Caco-2 (cell line): Measurements from ENCODE around the gene NT5E. TPM values are rescaled to one million over a fixed set of nuclear protein-coding genes. Genes with fewer than 3 reads are reported as not detected.
A peak's percentile ranks its signal among the peaks of the same experiment; 100 is the strongest.
"Not testable (repeated sequence)": the region's sequence is repeated elsewhere in the genome, so short reads cannot be mapped to it uniquely, and the experiment has no call there.

Experiments used
- BruUV-seq: library from RNA; stranded (reverse); fragments of 400-500 nt; replicated peaks from 2 replicates; lab custom pipeline; 2021; lab: Mats Ljungman, UMichigan
- CTCF ChIA-PET: fragments of 300-600 bp; sonication (Branson Sonifier 250); formaldehyde crosslinking; loops from one replicate; lab custom pipeline; 2022; ENCODE audit warnings: antibody characterized with exemption; lab: Charles Lee
- POLR2A ChIA-PET: fragments of 300-600 bp; sonication (Branson Sonifier 250); formaldehyde crosslinking; loops from one replicate; lab custom pipeline; 2022; ENCODE audit warnings: antibody characterized with exemption; lab: Charles Lee
- DNase-seq, 2 experiments: peaks; one replicate each; pipeline versions ENCODE4 v3.0.0 to v3.0.0-alpha.2; 2020 to 2022
- H3K27me3 ChIP-seq: replicated peaks from 2 replicates; pipeline ENCODE4 v1.6.0; 2011; ENCODE audit warnings: low read length; ENCODE audit not compliant: control insufficient read depth, insufficient read depth
- H3K36me3 ChIP-seq: 2 replicates; pipeline ENCODE4 v1.5.1; 2011; ENCODE audit warnings: low read length; ENCODE audit not compliant: control insufficient read depth, insufficient read depth
- H3K4me1 ChIP-seq: fragments of 250-450 bp; sonication (Bioruptor Pico); 2 replicates; pipeline ENCODE4 v1.5.1; 2020; ENCODE audit warnings: mild to moderate bottlenecking
- H3K4me3 ChIP-seq: 2 replicates; pipeline ENCODE4 v1.5.1; 2011; ENCODE audit warnings: low read depth, mild to moderate bottlenecking, control low read depth, low read length
- H3K9me3 ChIP-seq: fragments of 250-450 bp; sonication (Bioruptor Pico); 2 replicates; pipeline ENCODE4 v1.5.1; 2020; ENCODE audit warnings: mild to moderate bottlenecking, moderate library complexity
- H3K27ac Mint-ChIP-seq: one replicate; pipeline ENCODE4 v1.8.0; 2022; ENCODE audit warnings: mixed read lengths; ENCODE audit not compliant: unreplicated experiment
- H3K27me3 Mint-ChIP-seq: one replicate; pipeline ENCODE4 v1.8.0; 2022; ENCODE audit warnings: mixed read lengths; ENCODE audit not compliant: insufficient read depth, unreplicated experiment
- H3K36me3 Mint-ChIP-seq: one replicate; pipeline ENCODE4 v1.8.0; 2022; ENCODE audit warnings: mild to moderate bottlenecking, mixed read lengths; ENCODE audit not compliant: insufficient read depth, unreplicated experiment
- H3K4me1 Mint-ChIP-seq: one replicate; pipeline ENCODE4 v1.8.0; 2022; ENCODE audit warnings: low read depth, mixed read lengths; ENCODE audit not compliant: unreplicated experiment
- H3K4me3 Mint-ChIP-seq: one replicate; pipeline ENCODE4 v1.8.0; 2022; ENCODE audit warnings: mild to moderate bottlenecking, moderate library complexity, mixed read lengths; ENCODE audit not compliant: unreplicated experiment
- H3K9me3 Mint-ChIP-seq: one replicate; pipeline ENCODE4 v1.8.0; 2022; ENCODE audit warnings: mixed read lengths; ENCODE audit not compliant: unreplicated experiment
- intact Hi-C: fragments of 100-400 bp; cut with micrococcal nuclease; formaldehyde crosslinking; loops from one replicate; pipeline ENCODE4 v1.10.0; 2022; ENCODE audit not compliant: unreplicated experiment
- total RNA-seq: library from RNA; stranded (reverse); gene quantifications from 2 replicates; pipeline ENCODE4 v1.2.3, GENCODE V29; 2022
- TF ChIP-seq, protein P1 (sequence below), 2 experiments: fragments of 200-600 bp in 1 of 2; IDR thresholded peaks; 1 replicate in 1 of 2; 2 replicates in 1 of 2; pipeline versions ENCODE4 v1.5.1 to v1.8.0; 2011 to 2022; ENCODE audit warnings: antibody characterized with exemption in 1 of 2, control low read depth in 1 of 2, inconsistent platforms in 1 of 2, low read depth in 1 of 2, low read length in 1 of 2, mild to moderate bottlenecking in 1 of 2, moderate library complexity in 1 of 2; ENCODE audit not compliant: insufficient read depth in 1 of 2, severe bottlenecking in 1 of 2, unreplicated experiment in 1 of 2

The NT5E gene
- total RNA-seq, 1 experiment from 2014 or later = 1.0 TPM

- ChIA-PET POLR2A (no interaction called here), CTCF (no interaction called here)
- H3K4me1 Mint-ChIP-seq = no peaks in the 10 kb centered on the region
- TF ChIP-seq, protein P1, sequence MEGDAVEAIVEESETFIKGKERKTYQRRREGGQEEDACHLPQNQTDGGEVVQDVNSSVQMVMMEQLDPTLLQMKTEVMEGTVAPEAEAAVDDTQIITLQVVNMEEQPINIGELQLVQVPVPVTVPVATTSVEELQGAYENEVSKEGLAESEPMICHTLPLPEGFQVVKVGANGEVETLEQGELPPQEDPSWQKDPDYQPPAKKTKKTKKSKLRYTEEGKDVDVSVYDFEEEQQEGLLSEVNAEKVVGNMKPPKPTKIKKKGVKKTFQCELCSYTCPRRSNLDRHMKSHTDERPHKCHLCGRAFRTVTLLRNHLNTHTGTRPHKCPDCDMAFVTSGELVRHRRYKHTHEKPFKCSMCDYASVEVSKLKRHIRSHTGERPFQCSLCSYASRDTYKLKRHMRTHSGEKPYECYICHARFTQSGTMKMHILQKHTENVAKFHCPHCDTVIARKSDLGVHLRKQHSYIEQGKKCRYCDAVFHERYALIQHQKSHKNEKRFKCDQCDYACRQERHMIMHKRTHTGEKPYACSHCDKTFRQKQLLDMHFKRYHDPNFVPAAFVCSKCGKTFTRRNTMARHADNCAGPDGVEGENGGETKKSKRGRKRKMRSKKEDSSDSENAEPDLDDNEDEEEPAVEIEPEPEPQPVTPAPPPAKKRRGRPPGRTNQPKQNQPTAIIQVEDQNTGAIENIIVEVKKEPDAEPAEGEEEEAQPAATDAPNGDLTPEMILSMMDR (IDR thresholded peaks at IDR 0.05; ENCODE audit: insufficient read depth in 1 of 2, low read depth in 1 of 2, low read length in 1 of 2, severe bottlenecking in 1 of 2, unreplicated experiment in 1 of 2) = no peak
- H3K27me3 Mint-ChIP-seq = no peaks in the 10 kb centered on the region
- H3K27ac Mint-ChIP-seq = no peak overlapping the region
- Histone ChIP-seq H3K9me3 (no peaks in the 10 kb centered on the region; the same call in 1 of the 2 replicates), H3K4me3 (no peak overlapping the region), H3K27me3 (no peaks in the 10 kb centered on the region), H3K36me3 (peaks cover 3% of the 10 kb centered on the region), H3K4me1 (0 out of 2 replicates have a peak, but pooled peaks cover 3% of the 10 kb centered on the region)
- intact Hi-C loops = no loop called here
- no peak for DNase-seq
- no peaks in the 10 kb centered on the region for H3K9me3 Mint-ChIP-seq
- no TSS peak for BruUV-seq
- no peak overlapping the region for H3K4me3 Mint-ChIP-seq
- peaks cover 14% of the 10 kb centered on the region for H3K36me3 Mint-ChIP-seq
Measured at GRCh38 chr6:85516168-85516567, 66.3 kb downstream of the NT5E start.

DNA sequence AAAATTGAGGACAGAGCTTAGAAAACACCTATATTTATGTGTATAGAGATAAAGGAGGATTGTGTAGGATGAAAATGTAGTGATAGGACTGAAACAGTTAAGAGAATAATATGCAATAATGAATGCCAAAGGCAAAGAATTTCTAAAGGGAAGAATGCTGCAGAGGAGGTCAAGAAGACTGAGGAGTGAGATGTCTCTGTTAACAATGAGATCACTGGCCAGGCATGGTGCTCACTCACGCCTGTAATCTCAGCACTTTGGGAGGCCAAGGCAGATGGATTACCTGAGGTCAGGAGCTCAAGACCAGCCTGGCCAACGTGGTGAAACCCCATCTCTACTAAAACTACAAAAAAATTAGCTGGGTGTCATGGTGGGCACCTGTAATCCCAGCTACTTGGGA lies 74.4 kb downstream of the NT5E start:
- H3K36me3 ChIP-seq, H3K4me1 ChIP-seq, H3K4me3 Mint-ChIP-seq, H3K9me3 Mint-ChIP-seq, H3K27me3 Mint-ChIP-seq, CTCF ChIA-PET, H3K4me1 Mint-ChIP-seq, H3K9me3 ChIP-seq, H3K27ac Mint-ChIP-seq, H3K4me3 ChIP-seq, intact Hi-C loops, H3K27me3 ChIP-seq, DNase-seq, BruUV-seq, POLR2A ChIA-PET: not testable (repeated sequence)
- H3K36me3 Mint-ChIP-seq = peaks cover 40% of the 10 kb centered on the region

- Mint-ChIP-seq H3K27ac (no peak overlapping the region), H3K27me3 (no peaks in the 10 kb centered on the region), H3K9me3 (no peaks in the 10 kb centered on the region), H3K36me3 (peaks cover 7% of the 10 kb centered on the region), H3K4me3 (no peak overlapping the region), H3K4me1 (no peaks in the 10 kb centered on the region)
- DNase-seq = no peak
- Histone ChIP-seq H3K9me3 (no peaks in the 10 kb centered on the region), H3K36me3 (no peaks in the 10 kb centered on the region; the same call in 1 of the 2 replicates), H3K4me3 (no peak overlapping the region), H3K27me3 (no peaks in the 10 kb centered on the region), H3K4me1 (no peaks in the 10 kb centered on the region)
- intact Hi-C loops = loop anchor here (1.0 to 5.0 kb wide), 2 partner anchors 55 to 182 kb away; no protein-coding TSS in a partner anchor
- TF ChIP-seq, protein P1 (IDR thresholded peaks at IDR 0.05; ENCODE audit: insufficient read depth in 1 of 2, low read depth in 1 of 2, low read length in 1 of 2, severe bottlenecking in 1 of 2, unreplicated experiment in 1 of 2) = peak; percentile 26 to 39
- CTCF ChIA-PET = no interaction called here
- POLR2A ChIA-PET = no interaction called here
- no TSS peak for BruUV-seq
Measured at GRCh38 chr6:85537055-85537494, 87.2 kb downstream of the NT5E start.
